OCI-LY7 (cell line): ENCODE data around the gene SUPT3H.

Experiments used
- EZH2phosphoT487 ChIP-seq: fragments of 200-600 bp; sonication (generic); IDR thresholded peaks from 2 replicates; pipeline ENCODE4 v1.6.1; 2018; ENCODE audit warnings: low read depth, borderline replicate concordance, mild to moderate bottlenecking, mixed run types, antibody characterized with exemption, low read length, moderate library complexity, mixed read lengths
- TF ChIP-seq, protein P1 (sequence below): fragments of 200-600 bp; sonication (generic); conservative IDR thresholded peaks from 2 replicates; pipeline ENCODE4 v1.5.1; 2014; ENCODE audit warnings: mild to moderate bottlenecking, antibody characterized with exemption, low read length, moderate library complexity, mixed read lengths

DNA sequence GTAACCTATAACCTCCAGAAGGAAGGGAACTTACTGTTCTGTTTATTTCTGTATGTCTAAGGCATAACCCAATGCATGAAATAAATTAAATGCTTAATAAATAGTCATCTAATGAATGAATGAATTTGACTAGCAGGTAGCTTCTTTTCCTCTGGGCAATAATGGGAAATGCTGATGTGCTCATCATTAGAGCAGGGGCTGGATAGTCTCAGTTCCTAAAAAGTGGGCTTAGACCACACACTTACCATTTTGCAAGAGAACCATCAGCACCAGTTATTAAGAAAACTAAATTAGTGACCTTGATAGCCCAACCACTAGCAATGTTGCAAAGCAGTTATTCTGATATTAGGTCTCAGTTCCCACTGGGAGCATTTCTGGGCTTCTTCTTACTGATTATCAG, 540.5 kb downstream of the SUPT3H start:
- TF ChIP-seq, protein P1, sequence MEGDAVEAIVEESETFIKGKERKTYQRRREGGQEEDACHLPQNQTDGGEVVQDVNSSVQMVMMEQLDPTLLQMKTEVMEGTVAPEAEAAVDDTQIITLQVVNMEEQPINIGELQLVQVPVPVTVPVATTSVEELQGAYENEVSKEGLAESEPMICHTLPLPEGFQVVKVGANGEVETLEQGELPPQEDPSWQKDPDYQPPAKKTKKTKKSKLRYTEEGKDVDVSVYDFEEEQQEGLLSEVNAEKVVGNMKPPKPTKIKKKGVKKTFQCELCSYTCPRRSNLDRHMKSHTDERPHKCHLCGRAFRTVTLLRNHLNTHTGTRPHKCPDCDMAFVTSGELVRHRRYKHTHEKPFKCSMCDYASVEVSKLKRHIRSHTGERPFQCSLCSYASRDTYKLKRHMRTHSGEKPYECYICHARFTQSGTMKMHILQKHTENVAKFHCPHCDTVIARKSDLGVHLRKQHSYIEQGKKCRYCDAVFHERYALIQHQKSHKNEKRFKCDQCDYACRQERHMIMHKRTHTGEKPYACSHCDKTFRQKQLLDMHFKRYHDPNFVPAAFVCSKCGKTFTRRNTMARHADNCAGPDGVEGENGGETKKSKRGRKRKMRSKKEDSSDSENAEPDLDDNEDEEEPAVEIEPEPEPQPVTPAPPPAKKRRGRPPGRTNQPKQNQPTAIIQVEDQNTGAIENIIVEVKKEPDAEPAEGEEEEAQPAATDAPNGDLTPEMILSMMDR, result no peak
- no peak for TF ChIP-seq EZH2phosphoT487
